Stimulated activated CD4-positive, alpha-beta T cell treated with anti-CD3 and anti-CD28 coated beads, Interleukin-15, amount 100 ng/mL, for 1 hour (primary cell): ENCODE data around the gene TBX15.
"Not testable (repeated sequence)": the region's sequence is repeated elsewhere in the genome, so short reads cannot be mapped to it uniquely, and the experiment has no call there.

Experiments
- DNase-seq, 2 donors: peaks; one replicate each; pipeline ENCODE4 v3.0.0-alpha.2; 2020; ENCODE audit warnings: low read depth in 1 of 2, low spot score in 1 of 2

Gene TBX15

GRCh38 chr1:118960567-118961136 lies 27.5 kb downstream of the TBX15 start:
- DNase-seq, result no peak

DNA sequence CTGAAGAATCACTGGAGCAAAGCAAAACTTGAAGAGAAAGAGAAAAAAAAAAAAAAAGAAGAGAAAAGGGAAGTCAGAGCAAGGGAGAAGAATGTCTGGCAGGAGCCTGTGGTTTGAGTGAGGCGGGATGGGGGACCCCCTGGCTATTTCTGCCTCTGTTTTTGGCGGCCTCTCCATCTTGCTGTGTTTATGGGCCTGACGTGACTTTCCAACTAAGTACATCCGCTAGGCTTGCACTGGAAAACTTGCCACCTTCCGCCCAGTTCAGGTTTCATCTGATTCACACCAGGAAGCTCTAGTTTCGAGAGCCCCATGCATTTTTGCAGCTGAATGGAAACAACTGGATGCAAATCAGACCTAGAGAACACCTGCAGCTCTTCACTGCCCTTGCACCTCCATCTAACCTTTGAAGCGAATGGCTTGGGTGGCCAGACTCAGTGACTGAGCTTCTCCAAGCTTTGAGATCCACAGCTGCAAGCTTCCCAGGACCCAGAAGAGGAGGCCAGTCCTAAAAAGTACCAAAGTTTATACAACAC lies 28.0 kb downstream of the TBX15 start:
- DNase-seq, result no peak

- DNase-seq, result no peak
These were observed 29.1 kb downstream of the TBX15 start for GRCh38 chr1:118958937-118959631.

DNA sequence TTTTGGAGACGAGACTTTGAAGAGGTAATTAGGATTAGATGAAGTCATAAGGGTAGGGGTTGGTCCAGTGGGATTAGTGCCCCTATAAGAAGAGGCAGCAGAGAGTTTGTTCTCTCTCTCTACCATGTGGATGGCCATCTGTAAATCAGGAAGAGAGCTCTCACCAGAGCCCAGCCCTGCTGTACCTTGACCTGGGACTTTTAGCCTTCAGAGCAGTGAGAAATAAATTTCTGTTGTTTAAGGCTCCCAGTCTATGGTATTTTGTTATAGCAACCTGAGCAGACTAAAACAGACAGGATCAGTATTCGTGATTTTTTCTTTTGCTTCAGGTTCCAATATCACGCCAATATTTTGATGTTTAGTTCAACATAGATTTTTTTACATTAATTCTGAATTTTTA lies 30.0 kb downstream of the TBX15 start:
- no peak for DNase-seq

DNA sequence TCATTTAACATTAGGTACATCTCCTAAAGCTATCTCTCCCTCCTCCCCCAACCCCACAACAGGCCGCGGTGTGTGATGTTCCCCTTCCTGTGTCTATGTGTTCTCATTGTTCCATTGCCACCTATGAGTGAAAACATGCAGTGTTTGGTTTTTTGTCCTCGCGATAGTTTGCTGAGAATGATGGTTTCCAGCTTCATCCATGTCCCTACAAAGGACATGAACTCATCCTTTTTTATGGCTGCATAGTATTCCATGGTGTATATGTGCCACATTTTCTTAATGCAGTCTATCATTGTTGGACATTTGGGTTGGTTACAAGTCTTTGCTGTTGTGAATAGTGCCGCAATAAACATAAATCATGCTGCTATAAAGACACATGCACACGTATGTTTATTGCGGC lies 30.6 kb downstream of the TBX15 start:
- DNase-seq, result not testable (repeated sequence)

DNA sequence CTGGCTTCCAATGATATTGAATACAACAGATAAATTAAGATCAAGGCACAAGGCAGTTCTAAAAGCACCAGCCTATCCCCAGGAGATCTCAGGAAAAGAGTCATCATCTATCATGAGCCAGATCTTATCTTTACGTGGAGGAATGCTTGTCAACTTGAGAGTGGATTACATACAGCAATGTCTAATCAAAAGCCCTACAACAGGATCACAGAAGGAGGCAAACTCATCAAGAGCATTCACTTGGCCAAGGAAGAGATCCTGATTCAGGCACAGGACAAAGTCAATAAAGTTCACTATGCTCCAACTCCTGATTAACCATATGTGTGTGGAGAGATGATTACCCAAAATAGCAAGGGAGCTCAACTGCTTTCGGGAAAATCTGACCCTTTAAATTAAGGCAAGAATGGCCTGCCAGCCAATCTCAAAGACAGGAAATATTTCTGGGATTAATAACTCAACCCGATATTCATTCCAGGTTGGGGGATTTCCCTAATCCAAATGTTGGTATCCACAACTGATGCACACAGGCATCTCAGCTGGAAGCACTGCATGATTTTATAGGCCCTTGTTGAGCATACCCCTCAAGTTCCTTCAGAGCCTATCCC lies 33.7 kb downstream of the TBX15 start:
- no peak for DNase-seq

GRCh38 chr1:118951270-118951936 lies 36.7 kb downstream of the TBX15 start:
- DNase-seq, result no peak

- no peak for DNase-seq
These were observed 38.8 kb downstream of the TBX15 start for GRCh38 chr1:118949315-118949714.

DNA sequence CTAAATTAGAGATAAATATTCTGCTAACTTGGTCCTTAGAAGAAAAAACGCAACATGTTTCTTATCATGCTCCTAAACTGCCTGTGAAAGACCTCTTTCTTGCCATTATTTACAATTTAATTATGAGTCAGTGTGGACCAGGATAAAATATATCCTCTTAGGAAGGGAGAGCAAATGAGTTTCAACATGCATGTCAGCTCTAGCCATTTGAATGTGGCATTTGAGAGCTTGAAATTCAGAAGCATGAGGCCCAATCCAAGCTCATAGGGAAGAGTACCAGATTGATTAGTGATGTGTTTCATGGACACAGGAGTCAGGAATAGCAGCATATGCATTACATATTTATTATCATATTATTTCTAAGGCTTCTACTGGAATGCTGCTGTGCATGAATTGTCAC lies 39.3 kb downstream of the TBX15 start:
- DNase-seq, result no peak

GRCh38 chr1:118948351-118948750 lies 39.8 kb downstream of the TBX15 start:
- DNase-seq, result no peak

DNA sequence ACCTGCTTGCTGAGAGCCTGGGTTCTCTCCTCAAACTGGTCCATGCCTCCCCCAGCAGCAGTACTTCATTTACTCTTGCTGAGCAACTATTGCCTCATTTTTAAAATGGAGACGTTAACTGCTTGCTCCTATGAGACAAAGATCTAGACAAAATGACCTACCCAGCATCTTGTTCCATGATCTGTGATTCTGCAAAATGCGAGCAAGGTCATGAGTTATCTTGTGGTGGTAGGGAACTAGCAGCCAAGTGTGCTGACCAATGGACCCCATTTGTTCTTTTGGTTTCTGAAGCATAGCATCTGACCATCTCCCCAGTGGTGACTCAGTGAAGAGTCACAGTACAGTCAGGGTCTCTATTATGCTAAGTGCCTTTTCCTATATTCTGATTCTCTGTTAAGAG lies 40.4 kb downstream of the TBX15 start:
- DNase-seq, result no peak

GRCh38 chr1:118947003-118947765 lies 41.0 kb downstream of the TBX15 start:
- no peak for DNase-seq

DNA sequence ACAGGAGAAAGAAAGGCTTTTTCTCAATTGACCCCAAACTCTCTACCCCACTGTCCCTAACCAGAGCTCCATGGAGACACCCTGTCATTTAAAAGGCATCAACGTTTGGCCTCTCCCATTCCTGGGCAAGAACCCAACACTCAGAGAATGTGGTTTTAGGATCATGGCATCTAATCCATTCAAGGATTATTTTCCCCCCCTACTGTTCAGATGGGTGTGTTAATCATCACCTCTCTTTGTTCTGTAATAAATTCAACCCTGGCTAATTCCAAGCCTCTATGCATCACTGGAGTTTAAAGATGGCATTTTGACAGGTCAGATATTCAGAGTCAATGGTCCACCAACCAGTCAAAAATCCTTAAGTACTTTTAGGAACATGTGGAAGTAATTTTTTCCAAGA lies 42.7 kb downstream of the TBX15 start:
- DNase-seq, result no peak

- DNase-seq, result no peak
These were observed 43.6 kb downstream of the TBX15 start for GRCh38 chr1:118944546-118944945.

DNA sequence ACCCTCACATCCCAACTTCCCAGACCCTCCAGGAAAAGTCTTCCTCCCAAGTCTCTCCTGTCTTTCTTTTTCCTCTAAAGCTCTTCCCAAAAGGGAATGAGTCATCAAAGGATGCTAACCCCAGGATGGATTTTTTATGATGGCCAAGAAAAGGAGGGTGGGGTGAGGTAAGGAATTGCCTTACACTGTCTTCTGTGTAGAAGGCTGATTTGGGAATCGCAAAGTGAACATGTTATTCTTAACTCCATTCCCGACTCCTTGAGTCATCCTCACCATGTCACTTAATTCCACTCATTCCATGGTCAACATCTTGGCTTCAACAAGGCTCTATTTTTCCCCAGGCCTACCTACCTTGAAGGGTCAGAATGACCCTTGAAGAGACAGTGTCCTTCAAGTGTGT lies 44.0 kb downstream of the TBX15 start:
- DNase-seq, result no peak

GRCh38 chr1:118940957-118941356 lies 47.2 kb downstream of the TBX15 start:
- DNase-seq, result no peak

DNA sequence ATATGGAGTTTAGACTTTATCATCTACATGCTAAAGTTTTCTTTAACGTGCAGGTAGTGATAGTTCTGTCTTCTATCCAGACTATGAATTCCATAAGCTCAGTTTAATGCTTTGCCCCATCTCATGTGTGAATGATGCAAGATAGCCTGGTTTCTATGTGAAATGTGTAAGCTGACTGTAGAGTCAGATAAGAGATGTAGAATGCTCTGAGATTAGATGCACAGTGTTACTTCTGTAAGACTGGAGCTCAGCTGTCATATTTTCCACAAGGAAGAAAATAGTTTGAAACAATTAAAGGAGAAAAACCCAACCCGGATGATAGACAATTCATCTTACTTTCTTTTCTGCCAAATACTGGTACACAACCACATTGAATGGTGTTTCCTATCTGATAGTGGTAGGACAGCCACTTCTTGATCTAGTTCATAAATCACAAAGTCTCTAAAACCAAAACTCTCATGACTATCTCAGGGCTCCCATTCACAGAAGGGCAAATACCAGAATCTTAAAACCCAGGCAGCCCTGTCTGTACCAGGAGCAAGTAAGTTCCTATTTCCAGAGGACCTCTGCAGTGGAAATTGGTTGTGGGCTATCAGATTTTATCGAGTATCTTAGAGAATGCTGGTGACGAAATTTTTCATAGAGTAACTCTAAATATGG lies 50.6 kb downstream of the TBX15 start:
- DNase-seq, result no peak

- no peak for DNase-seq
These were observed 53.4 kb downstream of the TBX15 start for GRCh38 chr1:118934706-118935105.

DNA sequence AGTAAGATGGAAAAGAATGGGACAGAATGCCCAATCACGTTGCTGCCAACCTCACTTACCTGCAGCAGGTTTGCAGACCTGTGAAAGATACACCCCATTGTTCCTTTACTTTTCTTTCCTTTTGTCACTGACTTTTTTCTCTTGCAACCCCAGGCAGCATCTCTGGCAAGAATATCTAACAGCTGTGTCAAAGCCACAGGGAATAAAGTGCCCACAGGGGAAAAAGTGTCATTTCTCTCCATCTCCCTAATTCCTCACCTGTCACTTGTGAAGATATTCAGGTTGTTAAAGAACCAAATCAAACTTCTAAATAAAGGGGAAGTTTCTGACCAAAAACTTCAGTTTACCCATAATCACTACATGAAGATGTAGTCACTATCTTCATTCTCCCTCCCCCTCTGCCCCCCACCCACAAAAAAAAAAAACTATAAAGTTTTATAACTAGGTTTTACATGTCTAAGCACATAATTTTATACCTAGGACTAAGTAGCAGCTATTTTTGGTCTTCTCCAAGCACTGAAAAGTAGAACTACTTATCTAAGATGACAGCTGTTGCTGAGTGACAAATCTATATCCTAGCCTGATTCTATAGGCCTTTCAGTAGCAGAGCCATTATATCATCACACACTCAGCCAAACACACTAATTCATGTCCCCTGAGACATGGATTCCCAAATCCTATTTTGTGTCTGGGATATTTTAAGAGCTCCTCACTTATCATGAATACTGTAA lies 54.9 kb downstream of the TBX15 start:
- DNase-seq, result no peak

DNA sequence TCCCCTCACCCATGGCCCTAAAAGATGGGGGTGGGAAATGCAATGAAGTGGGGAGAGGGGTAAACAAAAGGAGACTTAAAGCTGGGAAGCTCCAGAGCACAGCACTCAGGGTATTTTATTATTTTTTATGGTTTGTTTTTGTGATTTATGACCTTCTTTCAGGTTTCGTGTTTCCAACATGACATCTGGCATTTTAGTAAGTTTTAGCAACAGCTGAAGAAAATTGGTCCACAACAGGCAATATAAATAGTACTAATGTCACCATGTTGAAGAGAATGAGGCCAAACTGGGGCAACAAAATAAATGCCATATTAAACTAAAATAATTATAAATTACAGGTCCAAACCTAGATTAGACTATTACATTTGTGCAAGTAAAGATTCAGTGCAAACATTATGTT lies 56.3 kb downstream of the TBX15 start:
- no peak for DNase-seq
